Uterus (tissue), 4 donors: ENCODE measurements around the gene PRMT2. TPM values are rescaled to one million over a fixed set of nuclear protein-coding genes. Genes with fewer than 3 reads are reported as not detected.

Experiments used
- DNase-seq, 2 donors: peaks; one replicate each; pipeline ENCODE4 v3.0.0-alpha.2; 2019 to 2020
- H3K27ac ChIP-seq, 2 donors: fragments of 200-600 bp; sonication (generic); 1 replicate in 1 of 2; 2 replicates in 1 of 2; pipeline ENCODE4 v1.5.1; 2016 to 2018
- H3K27me3 ChIP-seq, 2 donors: fragments of 200-600 bp; sonication (generic); one replicate each; pipeline ENCODE4 v1.5.1; 2018 to 2019; ENCODE audit warnings: control low read depth in 1 of 2
- H3K36me3 ChIP-seq, 2 donors: fragments of 200-600 bp; sonication (generic); one replicate each; pipeline ENCODE4 v1.5.1; 2019; ENCODE audit warnings: control low read depth in 1 of 2
- H3K4me1 ChIP-seq, 2 donors: fragments of 200-600 bp; sonication (generic); one replicate each; pipeline ENCODE4 v1.5.1; 2018 to 2019; ENCODE audit warnings: control low read depth in 1 of 2
- H3K4me3 ChIP-seq, 2 donors: fragments of 200-600 bp; sonication (generic); 1 replicate in 1 of 2; 2 replicates in 1 of 2; pipeline ENCODE4 v1.5.1; 2018 to 2019; ENCODE audit warnings: mild to moderate bottlenecking in 1 of 2
- H3K9me3 ChIP-seq, 2 donors: fragments of 200-600 bp; sonication (generic); one replicate each; pipeline ENCODE4 v1.5.1; 2019; ENCODE audit warnings: control low read depth in 1 of 2
- CTCF ChIP-seq, 4 experiments: fragments of 200-600 bp in 2 of 4; fragments of 450-650 bp in 2 of 4; sonication (generic) in 2 of 4; IDR thresholded peaks; one replicate each; pipeline ENCODE4 v1.5.1; 2016 to 2019; ENCODE audit warnings: antibody characterized with exemption in 4 of 4, mild to moderate bottlenecking in 2 of 4, moderate library complexity in 1 of 4
- POLR2A ChIP-seq, 2 donors: fragments of 450-650 bp; IDR thresholded peaks; one replicate each; pipeline ENCODE4 v1.6.1; 2016; ENCODE audit warnings: antibody characterized with exemption in 2 of 2, mild to moderate bottlenecking in 1 of 2, moderate library complexity in 1 of 2
- intact Hi-C: fragments of 100-400 bp; cut with DNase I; formaldehyde crosslinking; loops from one replicate; pipeline ENCODE4 v1.15.1; 2023; ENCODE audit warnings: low total_unique reads
- total RNA-seq, 4 donors: library from RNA; depleted of rRNA in 3 of 4; stranded (reverse); fragments of >200 nt in 3 of 4; gene quantifications; one replicate each; pipeline versions ENCODE4 v1.1.0 to v1.2.4, GENCODE V29; 2014 to 2023
- donor health status: DM: yes; HTN: yes; CAD: no.

Gene PRMT2
- total RNA-seq, 4 donors from 2014 or later, result 45.6 to 171 (median 76.4) TPM

- no peak for DNase-seq
- Histone ChIP-seq H3K27me3 (no peaks in the 10 kb centered on the region), H3K4me1 (no peaks in the 10 kb centered on the region), H3K36me3 (no peaks in the 10 kb centered on the region), H3K4me3 (no peak overlapping the region), H3K27ac (no peak overlapping the region), H3K9me3 (no peaks in the 10 kb centered on the region)
- intact Hi-C loops, result no loop called here
- no peak for TF ChIP-seq CTCF (IDR thresholded peaks at IDR 0.05)
- TF ChIP-seq POLR2A (IDR thresholded peaks at IDR 0.05), result no peak
Observed at GRCh38 chr21:46643379-46644177, 8.1 kb downstream of the PRMT2 start.

- intact Hi-C loops, result no loop called here
- H3K4me3 ChIP-seq, result no peak overlapping the region
- no peaks in the 10 kb centered on the region for H3K27me3 ChIP-seq
- no peaks in the 10 kb centered on the region for H3K36me3 ChIP-seq
- no peak for DNase-seq
- H3K9me3 ChIP-seq, result no peaks in the 10 kb centered on the region
- no peak for TF ChIP-seq POLR2A (IDR thresholded peaks at IDR 0.05)
- TF ChIP-seq CTCF (IDR thresholded peaks at IDR 0.05), result no peak
- no peaks in the 10 kb centered on the region for H3K4me1 ChIP-seq
- H3K27ac ChIP-seq, result no peak overlapping the region
Observed at GRCh38 chr21:46645840-46646239, 10.4 kb downstream of the PRMT2 start.

- Histone ChIP-seq H3K36me3 (no peaks in the 10 kb centered on the region), H3K27ac (no peak overlapping the region), H3K4me3 (no peak overlapping the region), H3K9me3 (no peaks in the 10 kb centered on the region), H3K27me3 (no peaks in the 10 kb centered on the region), H3K4me1 (no peaks in the 10 kb centered on the region)
- intact Hi-C loops, result no loop called here
- TF ChIP-seq CTCF (IDR thresholded peaks at IDR 0.05) (no peak), POLR2A (IDR thresholded peaks at IDR 0.05) (no peak)
- DNase-seq, result no peak
Observed at GRCh38 chr21:46646541-46647154, 11.2 kb downstream of the PRMT2 start.

DNA sequence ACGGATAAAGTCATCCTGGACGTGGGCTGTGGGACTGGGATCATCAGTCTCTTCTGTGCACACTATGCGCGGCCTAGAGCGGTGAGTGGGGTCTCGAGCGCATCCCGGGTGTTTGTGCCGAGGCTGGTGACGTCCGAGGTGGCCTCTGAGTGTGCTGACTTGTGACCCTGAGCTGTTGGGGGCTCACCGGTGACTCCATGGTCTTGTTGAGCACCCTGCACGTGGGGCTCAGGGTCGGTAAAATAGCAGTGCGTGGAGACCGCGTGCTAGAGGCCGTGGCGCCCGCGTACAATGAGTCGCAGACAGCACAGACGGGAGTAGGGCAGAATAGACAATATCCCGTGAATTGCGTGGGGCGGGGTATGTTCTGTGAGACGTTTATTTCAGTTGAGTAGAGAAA, 13.1 kb downstream of the PRMT2 start:
- DNase-seq, result no peak
- H3K9me3 ChIP-seq, result no peaks in the 10 kb centered on the region
- H3K4me1 ChIP-seq, result no peaks in the 10 kb centered on the region
- H3K27me3 ChIP-seq, result no peaks in the 10 kb centered on the region
- intact Hi-C loops, result no loop called here
- no peak overlapping the region for H3K4me3 ChIP-seq
- no peaks in the 10 kb centered on the region for H3K36me3 ChIP-seq
- no peak for TF ChIP-seq POLR2A (IDR thresholded peaks at IDR 0.05)
- TF ChIP-seq CTCF (IDR thresholded peaks at IDR 0.05), result no peak
- no peak overlapping the region for H3K27ac ChIP-seq

- Histone ChIP-seq H3K27me3 (no peaks in the 10 kb centered on the region), H3K4me3 (no peak overlapping the region), H3K27ac (no peak overlapping the region), H3K9me3 (no peaks in the 10 kb centered on the region), H3K36me3 (no peaks in the 10 kb centered on the region), H3K4me1 (no peaks in the 10 kb centered on the region)
- intact Hi-C loops, result no loop called here
- no peak for DNase-seq
- no peak for TF ChIP-seq POLR2A (IDR thresholded peaks at IDR 0.05)
Observed at GRCh38 chr21:46649356-46649755, 13.9 kb downstream of the PRMT2 start.
